NCI-H2171 treated with DMSO at 0.1 percent for 48 hours (cell line): Measurements from ENCODE around the gene NAGK.

Experiments used
- DNase-seq: peaks from one replicate; lab custom pipeline; 2025; lab: John Stamatoyannopoulos, UW

The NAGK gene

DNA sequence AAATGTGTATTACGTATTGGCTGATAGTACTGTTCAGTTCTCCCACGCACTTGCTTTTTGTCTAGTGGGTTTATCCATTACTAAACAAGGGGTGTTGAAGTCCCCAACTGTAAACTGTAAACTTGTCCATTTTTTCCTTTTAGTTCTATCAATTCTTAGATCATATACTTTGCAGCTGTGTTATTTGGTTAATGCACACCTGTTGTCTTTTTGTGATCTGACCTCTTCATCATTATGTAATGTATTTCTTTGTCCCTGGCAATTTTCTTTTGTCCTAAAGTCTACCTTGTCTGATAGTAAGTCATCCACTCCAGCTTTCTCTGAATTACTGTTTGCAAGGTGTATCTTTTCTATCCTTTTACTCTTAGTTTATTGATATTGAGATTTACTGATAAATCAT lies 39.6 kb downstream of the NAGK start:
- DNase-seq, result no peak

DNA sequence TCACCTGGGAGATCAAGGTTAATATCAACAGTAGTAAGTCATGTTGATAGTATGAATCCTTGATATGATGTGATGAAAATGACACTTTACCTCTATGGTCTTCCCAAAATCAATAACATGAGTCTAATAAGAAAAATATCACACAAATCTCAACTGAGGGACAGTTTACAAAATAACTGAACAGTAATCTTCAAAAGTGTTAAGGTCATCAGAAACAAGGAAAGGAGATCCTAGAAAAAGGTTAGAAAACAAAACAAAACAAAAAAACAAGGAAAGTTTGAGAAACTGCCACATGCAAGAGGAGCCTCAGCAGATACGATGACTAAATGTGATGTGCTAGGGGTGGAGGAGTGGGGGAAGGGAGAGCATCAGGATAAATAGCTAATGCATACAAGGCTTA lies 45.4 kb downstream of the NAGK start:
- no peak for DNase-seq

DNA sequence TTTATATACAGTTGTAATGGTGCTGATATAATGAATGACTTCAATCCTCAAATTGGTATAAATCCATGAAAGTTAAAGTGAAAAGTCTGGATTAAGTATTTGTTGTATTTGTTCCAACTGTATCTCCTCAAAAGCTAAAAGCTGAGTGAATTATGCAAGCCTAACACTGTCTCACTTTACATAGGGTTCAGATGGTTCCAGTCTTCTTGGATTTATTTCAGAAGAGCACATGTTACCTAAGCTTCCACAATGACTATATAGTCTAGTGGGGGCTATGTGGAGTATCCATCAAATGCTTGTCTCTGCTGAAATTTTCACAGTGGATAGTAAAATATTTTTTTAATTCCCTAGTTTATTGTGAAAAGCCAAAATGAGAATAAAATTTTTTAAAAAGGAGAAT lies 48.6 kb downstream of the NAGK start:
- DNase-seq, result no peak

DNA sequence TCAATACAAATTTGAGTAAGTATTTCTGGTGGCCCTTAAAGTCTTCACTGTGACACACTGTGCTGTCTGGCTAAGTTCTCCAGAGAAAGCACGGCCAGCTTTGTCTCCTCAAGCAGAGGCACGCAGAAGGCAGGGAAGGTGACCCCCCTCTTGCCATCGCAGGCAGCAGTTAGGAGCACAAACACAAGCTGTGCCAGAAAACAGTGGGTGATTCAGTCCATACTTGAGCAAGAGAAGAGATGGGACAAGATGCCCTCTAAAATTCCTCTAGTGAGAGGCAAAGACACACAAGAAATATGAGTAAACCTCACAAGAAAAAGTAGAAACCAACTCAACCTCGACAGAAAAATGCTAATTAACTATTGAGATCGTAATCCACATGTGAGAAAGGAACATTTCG lies 51.7 kb downstream of the NAGK start:
- DNase-seq, result no peak

DNA sequence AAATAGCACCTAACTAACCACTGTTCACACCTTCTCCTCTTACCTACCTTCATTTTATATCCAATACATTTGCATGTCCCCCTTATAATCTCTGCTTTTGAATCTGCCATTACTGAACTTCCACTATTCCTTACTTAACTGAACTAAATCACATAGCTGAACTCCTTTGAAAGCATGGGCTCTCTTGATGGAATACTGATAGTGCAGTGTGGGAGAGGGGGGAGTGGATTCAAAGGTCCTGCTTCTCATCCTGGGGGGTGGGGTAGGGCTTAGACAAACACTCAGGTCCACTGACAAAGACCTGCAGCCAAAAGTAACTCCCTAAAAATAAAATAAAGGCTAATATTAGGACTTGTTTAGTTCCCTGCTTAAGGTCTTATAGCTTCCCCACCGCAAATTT lies 53.0 kb downstream of the NAGK start:
- DNase-seq, result peak; percentile 3

DNA sequence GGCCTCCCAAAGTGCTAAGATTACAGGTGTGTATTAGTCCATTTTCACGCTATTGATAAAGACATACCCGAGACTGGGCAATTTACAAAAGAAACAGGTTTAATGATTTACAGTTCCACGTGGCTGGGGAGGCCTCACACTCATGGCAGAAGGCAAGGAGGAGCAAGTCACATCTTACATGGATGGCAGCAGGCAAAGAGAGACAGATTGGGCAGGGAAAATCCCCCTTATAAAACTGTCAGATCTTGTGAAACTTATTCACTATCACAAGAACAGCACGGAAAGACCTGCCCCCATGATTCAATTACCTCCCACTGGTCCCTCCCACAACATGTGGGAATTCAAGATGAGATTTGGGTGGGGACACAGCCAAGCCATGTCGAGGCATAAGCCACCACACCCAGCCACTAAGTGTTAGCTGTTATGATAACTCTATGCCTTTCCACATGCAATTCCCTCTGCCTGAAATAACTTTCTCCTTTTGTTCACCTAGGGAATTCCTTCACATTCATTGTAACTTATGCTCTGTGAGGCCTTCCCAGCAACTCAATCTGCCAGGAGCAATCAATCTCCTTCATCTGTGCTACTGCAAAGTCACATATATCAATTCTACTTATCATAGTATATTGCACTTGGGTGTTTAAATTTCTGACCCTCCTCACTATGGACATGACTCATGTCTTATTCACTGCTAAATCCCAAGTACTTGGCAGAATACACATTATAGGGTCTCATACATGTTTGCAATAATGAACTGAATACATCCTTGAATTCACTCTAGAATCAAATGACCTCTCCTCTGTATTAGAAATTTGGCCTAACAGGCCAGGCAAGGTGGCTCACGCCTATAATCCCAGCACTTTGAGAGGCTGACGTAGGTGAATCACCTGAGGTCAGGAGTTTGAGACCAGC lies 54.2 kb downstream of the NAGK start:
- DNase-seq, result no peak

DNA sequence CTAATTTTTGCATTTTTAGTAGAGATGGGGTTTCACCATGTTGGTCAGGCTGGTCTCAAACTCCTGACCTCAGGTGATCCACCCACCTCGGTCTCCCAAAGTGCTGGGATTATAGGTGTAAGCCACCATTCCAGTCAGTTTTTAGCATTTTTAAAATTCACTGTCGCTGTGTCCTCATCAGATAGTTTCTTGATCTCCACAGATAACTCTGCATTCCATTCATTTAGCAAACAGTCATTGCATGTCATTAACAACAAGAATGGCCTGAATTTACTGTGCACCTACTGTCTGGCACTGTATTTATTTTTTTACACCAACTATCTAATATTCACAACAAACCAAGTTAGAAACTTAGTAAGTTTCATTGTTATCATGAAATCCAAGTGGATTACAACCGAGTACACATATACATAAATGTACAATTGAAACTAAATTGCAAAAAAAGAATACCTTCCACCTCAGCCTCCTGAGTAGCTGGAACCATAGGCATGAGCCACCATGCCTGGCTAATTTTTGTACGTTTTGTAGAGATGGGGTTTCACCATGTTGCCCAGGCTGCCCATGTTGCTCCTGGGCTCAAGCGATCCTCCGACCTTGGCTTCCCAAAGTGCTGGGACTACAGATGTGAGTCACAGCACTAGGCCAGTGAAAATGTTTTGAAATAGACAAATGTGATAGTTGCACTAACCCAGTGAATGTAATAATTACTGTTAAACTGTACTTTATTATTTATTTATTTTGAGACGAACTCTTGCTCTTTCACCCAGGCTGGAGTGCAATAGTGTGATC lies 57.3 kb downstream of the NAGK start:
- no peak for DNase-seq

DNA sequence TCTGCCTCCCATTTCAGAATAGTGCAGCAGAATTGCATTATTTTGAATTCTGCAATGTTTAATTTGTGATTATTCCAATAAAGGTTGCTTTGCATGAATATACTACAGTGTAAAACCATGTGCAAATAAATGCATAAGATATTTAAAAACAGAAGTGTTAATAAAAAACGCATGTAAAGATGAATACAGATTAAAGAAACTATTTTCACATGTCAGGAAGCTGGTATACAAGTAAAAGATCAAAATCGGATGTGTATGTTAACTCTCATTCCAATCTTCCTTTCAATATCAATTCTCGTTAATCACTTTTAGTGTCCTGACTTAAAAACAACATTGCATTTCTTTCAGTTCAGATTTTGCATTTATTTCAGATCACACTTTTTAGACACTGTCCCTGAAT lies 58.5 kb downstream of the NAGK start:
- no peak for DNase-seq
